IPS DF 4.7 (cell line): ENCODE data around the gene VANGL2.

Experiments used
- DNase-seq: peaks from one replicate; pipeline ENCODE4 v3.0.0-alpha.2; 2013; ENCODE audit warnings: low spot score; ENCODE audit errors: extremely low read depth

Gene VANGL2

DNA sequence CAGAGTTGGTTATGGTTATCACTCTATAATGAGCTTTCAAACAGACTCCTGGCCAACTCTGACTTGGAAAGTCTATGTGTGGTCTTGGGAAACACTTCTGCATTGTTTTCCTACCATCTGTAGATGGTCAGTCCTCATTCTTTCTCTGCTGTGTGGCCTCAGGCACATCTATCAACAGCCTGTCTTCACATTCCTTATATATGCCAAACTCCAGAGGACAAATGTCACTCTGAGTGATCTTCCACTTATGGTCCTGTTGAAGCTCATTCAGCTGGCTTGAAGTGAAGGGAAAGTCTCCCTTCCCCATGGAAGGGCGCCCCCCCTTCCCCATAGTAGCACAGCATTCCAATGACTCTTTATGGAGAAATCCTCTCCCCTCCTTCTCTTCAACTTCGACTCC lies 58.7 kb downstream of the VANGL2 start:
- no peak for DNase-seq

DNA sequence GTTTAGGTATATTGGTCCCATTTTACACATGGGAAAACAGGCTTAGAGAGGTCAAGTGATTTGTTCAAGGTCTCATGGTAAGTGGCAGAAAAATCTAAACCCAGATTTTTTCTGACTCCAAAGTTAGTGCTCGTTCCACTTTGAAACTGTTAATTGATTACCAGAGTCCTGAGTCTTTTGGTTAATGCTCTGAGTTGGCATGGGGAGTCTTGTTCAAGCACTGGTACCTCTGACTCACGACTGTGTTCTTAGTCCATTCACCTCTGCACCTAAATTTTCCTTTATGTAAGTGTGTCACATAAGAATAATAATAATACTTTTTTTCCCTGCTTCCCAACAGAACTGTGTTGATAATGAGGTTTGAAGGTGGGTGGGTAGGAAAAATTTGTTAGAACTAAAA lies 59.3 kb downstream of the VANGL2 start:
- DNase-seq: no peak

GRCh38 chr1:160460214-160460642 lies 59.9 kb downstream of the VANGL2 start:
- DNase-seq: no peak

- DNase-seq: no peak
Measured at GRCh38 chr1:160460683-160461287, 60.4 kb downstream of the VANGL2 start.

GRCh38 chr1:160465123-160465522 lies 64.8 kb downstream of the VANGL2 start:
- no peak for DNase-seq

DNA sequence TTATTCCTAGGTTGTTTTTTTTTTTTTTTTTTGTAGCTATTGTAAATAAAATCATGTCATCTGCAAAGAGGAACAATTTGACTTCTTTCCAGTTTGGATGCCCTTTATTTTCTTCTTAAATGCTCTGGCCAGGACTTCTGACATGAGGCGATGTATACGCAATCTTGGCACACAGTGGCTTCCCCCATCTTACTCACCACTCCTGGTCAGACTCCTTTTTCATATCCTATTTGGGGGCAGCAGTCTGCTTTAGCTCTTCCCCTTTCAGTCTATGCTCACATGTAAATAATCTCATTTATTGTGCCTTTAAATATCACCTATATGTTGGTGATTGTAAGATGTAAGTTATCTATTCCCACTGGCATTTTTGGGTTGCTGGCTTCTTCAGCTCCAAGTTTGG lies 66.6 kb downstream of the VANGL2 start:
- DNase-seq: no peak

DNA sequence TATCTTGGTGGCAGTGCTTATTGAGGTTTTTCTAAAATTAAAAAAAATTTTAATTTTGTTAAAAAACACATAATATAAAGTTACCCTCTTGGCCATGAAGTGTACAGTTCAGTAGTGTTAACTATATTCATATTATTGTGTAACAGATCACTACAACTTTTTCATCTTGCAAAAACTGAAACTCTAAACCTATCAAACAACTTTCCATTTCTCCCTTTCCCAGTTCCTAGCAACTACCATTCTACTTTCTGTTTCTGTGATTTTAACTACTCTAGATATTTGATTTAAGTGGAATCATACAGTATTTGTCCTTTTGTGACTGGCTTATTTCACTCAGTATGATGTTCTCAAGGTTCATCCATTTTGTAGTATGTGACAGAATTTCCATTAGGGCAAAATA lies 67.2 kb downstream of the VANGL2 start:
- no peak for DNase-seq

GRCh38 chr1:160471253-160471652 lies 70.9 kb downstream of the VANGL2 start:
- no peak for DNase-seq

DNA sequence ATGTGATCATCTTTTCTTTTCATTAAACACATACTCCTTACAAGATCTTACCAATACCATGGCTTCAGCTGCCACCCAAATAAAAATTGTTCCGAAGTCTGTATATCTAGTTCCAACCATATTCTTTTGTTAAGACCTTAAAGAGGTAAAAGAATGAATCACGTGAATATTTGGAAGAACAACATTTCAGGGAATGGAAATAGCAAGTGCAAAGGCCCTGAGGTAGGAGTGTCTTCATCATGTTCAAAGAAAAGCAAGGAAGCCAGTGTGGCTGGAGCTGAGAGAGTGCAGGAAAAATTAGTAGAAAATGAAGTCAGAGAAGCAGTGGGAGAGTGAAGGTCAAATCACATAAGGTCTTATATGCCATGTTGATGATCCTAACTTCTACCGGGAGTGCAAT lies 71.7 kb downstream of the VANGL2 start:
- no peak for DNase-seq

DNA sequence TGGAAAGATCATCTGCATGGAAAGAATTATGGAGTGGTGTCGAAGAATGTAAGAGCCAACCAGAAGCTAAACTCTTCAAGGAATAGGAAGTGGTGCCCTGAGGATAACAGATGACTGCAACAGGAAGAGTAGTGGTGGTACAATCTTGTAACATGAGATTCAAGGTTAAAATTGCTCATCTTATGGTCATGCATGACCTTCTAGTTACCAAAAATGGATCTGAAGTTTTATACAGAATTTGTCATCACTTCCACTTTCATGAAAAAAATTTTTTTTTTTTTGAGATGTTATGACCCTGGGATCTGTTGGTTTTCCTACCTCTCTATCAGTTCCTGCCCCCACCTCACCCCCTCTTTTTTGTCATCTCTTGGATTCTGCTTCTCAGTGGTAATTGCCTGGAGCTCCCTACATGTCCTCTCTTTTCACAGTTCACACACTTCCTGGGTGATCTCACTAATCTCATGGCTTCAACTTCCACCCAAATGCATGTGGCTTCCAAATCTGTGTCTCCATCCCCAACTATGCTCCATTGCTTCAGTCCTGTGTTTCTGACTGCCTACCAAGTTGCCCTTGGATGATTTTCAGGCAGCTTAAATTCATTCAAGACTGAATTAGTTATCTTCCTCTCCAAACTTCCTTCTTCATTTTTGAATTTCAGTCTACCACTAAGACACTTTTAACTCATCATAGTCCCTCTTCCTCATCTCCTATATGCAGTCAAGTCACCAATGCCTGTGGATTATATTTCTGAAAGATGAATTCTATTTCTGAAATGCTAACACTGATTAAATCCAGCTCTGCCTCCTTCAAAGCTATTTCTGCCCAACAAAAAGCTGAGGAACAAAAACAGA lies 74.3 kb downstream of the VANGL2 start:
- DNase-seq: no peak
